ENCODE data around the gene ABCC3. TPM values are rescaled to one million over a fixed set of nuclear protein-coding genes. Genes with fewer than 3 reads are reported as not detected.

The ABCC3 gene
- total and polyA plus RNA-seq, 9 of the 15 experiments (the other 6 are each of a cell fraction or from before 2014, with no cell fraction given), result 0.03 to 1.6 (median 0.42) TPM; not detected in 5

DNA sequence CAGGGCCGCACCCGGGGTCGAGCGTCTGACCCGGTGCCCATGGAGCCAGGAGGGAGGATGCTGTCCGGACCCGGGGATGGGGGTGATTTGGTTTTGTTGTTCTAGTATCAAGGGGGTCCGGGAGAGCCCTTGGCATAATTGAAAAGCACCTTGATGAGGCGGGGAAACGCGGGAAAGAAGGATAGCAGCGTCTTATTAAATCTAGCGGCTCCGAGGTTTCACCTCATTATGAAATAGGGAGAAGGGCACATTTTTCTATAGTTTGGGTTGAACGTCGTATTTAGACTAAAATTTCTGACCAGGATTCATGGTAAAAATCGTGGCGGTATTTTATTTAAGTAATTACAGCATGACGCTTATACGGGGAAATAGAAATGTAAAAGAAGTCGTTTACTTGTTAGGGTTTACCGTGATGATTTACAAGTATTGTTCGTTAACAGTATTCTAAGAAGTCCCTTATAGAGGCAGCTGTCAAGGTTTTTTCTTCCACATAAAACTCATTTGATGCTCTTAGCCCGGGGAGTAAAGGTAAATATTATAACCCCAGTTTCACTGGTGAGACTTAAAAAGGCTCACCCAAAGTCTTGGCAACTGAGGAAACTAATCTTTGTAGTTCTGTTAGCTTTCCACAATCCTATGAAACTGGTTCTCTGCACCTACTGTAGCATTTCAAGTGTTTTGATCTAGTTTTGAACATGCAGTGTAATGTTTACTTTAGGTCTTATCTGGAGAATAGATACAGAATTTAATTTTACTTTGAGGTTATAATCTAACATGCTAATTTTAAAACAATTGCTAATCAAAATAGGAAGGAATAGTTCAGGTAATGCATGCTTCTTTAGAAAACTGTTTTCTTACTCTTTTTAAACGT, 85.5 kb downstream of the ABCC3 start (continued):
- TF ChIP-seq EP300 (IDR thresholded peaks at IDR 0.05; ENCODE audit: low read length) (0 out of 2 replicates have a peak, but pooled peaks have one; percentile 2), TCF7L2 (IDR thresholded peaks at IDR 0.05; ENCODE audit: low read depth, low read length) (no peak), ZNF77 (CRISPR knock-in tag; IDR thresholded peaks at IDR 0.05) (no peak), CTBP1 (IDR thresholded peaks at IDR 0.05; ENCODE audit: borderline replicate concordance) (no peak)
- TF ChIP-seq, protein P1, sequence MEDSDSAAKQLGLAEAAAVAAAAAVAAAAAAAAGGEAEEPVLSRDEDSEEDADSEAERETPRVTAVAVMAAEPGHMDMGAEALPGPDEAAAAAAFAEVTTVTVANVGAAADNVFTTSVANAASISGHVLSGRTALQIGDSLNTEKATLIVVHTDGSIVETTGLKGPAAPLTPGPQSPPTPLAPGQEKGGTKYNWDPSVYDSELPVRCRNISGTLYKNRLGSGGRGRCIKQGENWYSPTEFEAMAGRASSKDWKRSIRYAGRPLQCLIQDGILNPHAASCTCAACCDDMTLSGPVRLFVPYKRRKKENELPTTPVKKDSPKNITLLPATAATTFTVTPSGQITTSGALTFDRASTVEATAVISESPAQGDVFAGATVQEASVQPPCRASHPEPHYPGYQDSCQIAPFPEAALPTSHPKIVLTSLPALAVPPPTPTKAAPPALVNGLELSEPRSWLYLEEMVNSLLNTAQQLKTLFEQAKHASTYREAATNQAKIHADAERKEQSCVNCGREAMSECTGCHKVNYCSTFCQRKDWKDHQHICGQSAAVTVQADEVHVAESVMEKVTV (CRISPR knock-in tag; IDR thresholded peaks at IDR 0.05), result 0 out of 2 replicates have a peak, but pooled peaks have one; percentile 12
- TF ChIP-seq, protein P2, sequence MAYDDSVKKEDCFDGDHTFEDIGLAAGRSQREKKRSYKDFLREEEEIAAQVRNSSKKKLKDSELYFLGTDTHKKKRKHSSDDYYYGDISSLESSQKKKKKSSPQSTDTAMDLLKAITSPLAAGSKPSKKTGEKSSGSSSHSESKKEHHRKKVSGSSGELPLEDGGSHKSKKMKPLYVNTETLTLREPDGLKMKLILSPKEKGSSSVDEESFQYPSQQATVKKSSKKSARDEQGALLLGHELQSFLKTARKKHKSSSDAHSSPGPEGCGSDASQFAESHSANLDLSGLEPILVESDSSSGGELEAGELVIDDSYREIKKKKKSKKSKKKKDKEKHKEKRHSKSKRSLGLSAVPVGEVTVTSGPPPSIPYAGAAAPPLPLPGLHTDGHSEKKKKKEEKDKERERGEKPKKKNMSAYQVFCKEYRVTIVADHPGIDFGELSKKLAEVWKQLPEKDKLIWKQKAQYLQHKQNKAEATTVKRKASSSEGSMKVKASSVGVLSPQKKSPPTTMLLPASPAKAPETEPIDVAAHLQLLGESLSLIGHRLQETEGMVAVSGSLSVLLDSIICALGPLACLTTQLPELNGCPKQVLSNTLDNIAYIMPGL (CRISPR knock-in tag; IDR thresholded peaks at IDR 0.05), result peak; percentile 24; the same call in 1 of the 2 replicates
